Fibroblast of the conjunctiva (primary cell): ENCODE measurements around the gene SLC5A4.
"Not testable (repeated sequence)": the region's sequence is repeated elsewhere in the genome, so short reads cannot be mapped to it uniquely, and the experiment has no call there.

ENCODE experiments used
- DNase-seq: peaks from one replicate; pipeline ENCODE4 v3.0.0-alpha.2; 2010; ENCODE audit warnings: low read depth

The SLC5A4 gene

GRCh38 chr22:32199961-32200360 lies 55.2 kb downstream of the SLC5A4 start:
- no peak for DNase-seq

- no peak for DNase-seq
These were observed 55.8 kb downstream of the SLC5A4 start for GRCh38 chr22:32199341-32199740.

GRCh38 chr22:32197553-32198226 lies 57.5 kb downstream of the SLC5A4 start:
- not testable (repeated sequence) for DNase-seq

- DNase-seq: not testable (repeated sequence)
These were observed 59.2 kb downstream of the SLC5A4 start for GRCh38 chr22:32195900-32196299.

GRCh38 chr22:32193346-32193745 lies 61.8 kb downstream of the SLC5A4 start:
- not testable (repeated sequence) for DNase-seq

- not testable (repeated sequence) for DNase-seq
These were observed 64.1 kb downstream of the SLC5A4 start for GRCh38 chr22:32191021-32191420.

GRCh38 chr22:32185821-32186220 lies 69.3 kb downstream of the SLC5A4 start:
- no peak for DNase-seq

GRCh38 chr22:32183625-32184024 lies 71.5 kb downstream of the SLC5A4 start:
- DNase-seq: no peak

- no peak for DNase-seq
These were observed 74.1 kb downstream of the SLC5A4 start for GRCh38 chr22:32181043-32181442.

- DNase-seq: no peak
These were observed 77.9 kb downstream of the SLC5A4 start for GRCh38 chr22:32177221-32177765.

GRCh38 chr22:32175683-32176644 lies 79.2 kb downstream of the SLC5A4 start:
- DNase-seq: no peak

GRCh38 chr22:32175115-32175514 lies 80.0 kb downstream of the SLC5A4 start:
- DNase-seq: no peak
